Measurements from ENCODE around the gene PSMA7.
A peak's percentile ranks its signal among the peaks of the same experiment; 100 is the strongest.
"Not testable (repeated sequence)": the region's sequence is repeated elsewhere in the genome, so short reads cannot be mapped to it uniquely, and the experiment has no call there.

The PSMA7 gene

GRCh38 chr20:62151225-62151624, 8.0 kb upstream of the PSMA7 start:
- DNase-seq, result no peak

GRCh38 chr20:62150310-62150575, 7.0 kb upstream of the PSMA7 start:
- no peak for DNase-seq

GRCh38 chr20:62149532-62150309, 6.5 kb upstream of the PSMA7 start:
- DNase-seq, result no peak

GRCh38 chr20:62148908-62149314, 5.7 kb upstream of the PSMA7 start:
- DNase-seq, result no peak

GRCh38 chr20:62148383-62148782, 5.2 kb upstream of the PSMA7 start:
- DNase-seq, result not testable (repeated sequence)

- no peak for DNase-seq
Measured at GRCh38 chr20:62147528-62147927, 4.3 kb upstream of the PSMA7 start.

GRCh38 chr20:62147125-62147524, 3.9 kb upstream of the PSMA7 start:
- DNase-seq, result no peak

- DNase-seq, result no peak
Measured at GRCh38 chr20:62146019-62146755, 3.0 kb upstream of the PSMA7 start.

GRCh38 chr20:62145688-62146018, 2.5 kb upstream of the PSMA7 start:
- DNase-seq, result no peak

- no peak for DNase-seq
Measured at GRCh38 chr20:62143957-62144825, 997 bp upstream of the PSMA7 start.

- DNase-seq, result peak; percentile 21
Measured at GRCh38 chr20:62142252-62143080, 728 bp downstream of the PSMA7 start.

- DNase-seq, result no peak
Measured at GRCh38 chr20:62141397-62142251, 1.6 kb downstream of the PSMA7 start.

- no peak for DNase-seq
Measured at GRCh38 chr20:62141043-62141396, 2.2 kb downstream of the PSMA7 start.

- DNase-seq, result no peak
Measured at GRCh38 chr20:62139636-62140035, 3.6 kb downstream of the PSMA7 start.

- DNase-seq, result no peak
Measured at GRCh38 chr20:62138912-62139311, 4.3 kb downstream of the PSMA7 start.

GRCh38 chr20:62138204-62138543, 5.0 kb downstream of the PSMA7 start:
- no peak for DNase-seq

- no peak for DNase-seq
Measured at GRCh38 chr20:62137478-62138203, 5.6 kb downstream of the PSMA7 start.

GRCh38 chr20:62137092-62137384, 6.2 kb downstream of the PSMA7 start:
- no peak for DNase-seq

- DNase-seq, result peak; percentile 38
Measured at GRCh38 chr20:62136283-62137091, 6.7 kb downstream of the PSMA7 start.

- no peak for DNase-seq
Measured at GRCh38 chr20:62135573-62136266, 7.5 kb downstream of the PSMA7 start.

Data from NCI-H1105 treated with DMSO at 0.1 percent for 48 hours (cell line).